Posterior cingulate gyrus (tissue), 11 donors: Measurements from ENCODE around the gene LRP1.
A peak's percentile ranks its signal among the peaks of the same experiment; 100 is the strongest.

Experiments used
- DNase-seq, 10 donors: peaks; one replicate each; pipeline versions ENCODE4 v3.0.0 to v3.0.0-alpha.2; 2020 to 2021; ENCODE audit warnings: mixed read lengths in 3 of 10
- intact Hi-C: fragments of 100-400 bp; cut with DNase I; formaldehyde crosslinking; loops from one replicate; pipeline ENCODE4 v1.15.1; 2023

Gene LRP1

GRCh38 chr12:57150400-57151000 lies 22.2 kb downstream of the LRP1 start:
- DNase-seq = no peak
- intact Hi-C loops = no loop called here

DNA sequence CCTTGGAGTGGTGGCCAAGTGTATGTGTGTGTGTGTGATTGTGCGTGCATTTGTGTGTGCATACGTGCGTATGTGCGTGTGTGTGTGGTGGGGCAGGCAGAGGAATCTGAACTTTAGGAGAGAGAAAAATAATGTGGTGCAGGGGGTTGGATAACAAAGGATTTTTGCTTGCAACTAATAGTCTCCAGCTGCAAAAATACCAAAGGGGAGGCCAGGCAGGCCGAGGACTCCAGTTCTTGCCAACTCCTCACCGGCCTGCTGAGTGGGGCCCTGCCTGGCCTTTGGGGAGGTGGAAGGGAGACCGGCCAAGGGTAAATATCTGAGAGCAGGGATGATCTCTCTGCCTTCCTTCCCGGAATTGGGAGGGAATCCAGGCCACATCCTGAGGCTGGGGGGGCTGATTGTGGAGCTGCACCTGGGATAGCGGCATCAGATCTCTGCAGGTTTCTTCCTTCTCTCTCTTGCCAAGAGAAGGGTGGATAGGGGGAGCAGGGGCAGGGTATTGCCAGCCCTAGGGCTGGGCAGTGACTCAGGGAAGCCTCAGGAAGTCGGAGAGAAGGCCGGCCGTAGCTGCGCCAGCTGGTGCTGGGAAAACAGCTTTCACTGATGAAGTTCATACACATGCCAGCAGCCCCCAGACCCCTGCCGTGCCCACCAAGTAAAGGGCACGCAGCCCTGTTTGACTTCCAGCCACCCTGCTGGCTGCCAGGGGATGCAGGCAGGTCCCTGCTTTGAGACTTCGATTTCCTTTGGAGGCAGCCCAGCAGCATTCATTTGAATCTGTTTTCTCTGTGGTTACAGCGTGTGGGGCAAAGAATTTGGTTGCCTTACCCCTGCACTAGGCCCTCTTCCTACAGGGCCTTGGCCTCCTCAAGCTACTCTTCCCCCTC lies 23.7 kb downstream of the LRP1 start:
- peak in 4 of 10 donors; percentile 62 to 91 (median 84) for DNase-seq

GRCh38 chr12:57152639-57153038 lies 24.4 kb downstream of the LRP1 start:
- intact Hi-C loops = no loop called here
- DNase-seq = no peak

More for the DNA sequence above, 23.7 kb downstream of the LRP1 start:
- intact Hi-C loops = no loop called here

GRCh38 chr12:57153415-57153997 lies 25.2 kb downstream of the LRP1 start:
- intact Hi-C loops = no loop called here
- DNase-seq = no peak

- intact Hi-C loops = no loop called here
- no peak for DNase-seq
Measured at GRCh38 chr12:57154076-57154475, 25.8 kb downstream of the LRP1 start.

GRCh38 chr12:57154804-57155434 lies 26.6 kb downstream of the LRP1 start:
- intact Hi-C loops = no loop called here
- DNase-seq = no peak

DNA sequence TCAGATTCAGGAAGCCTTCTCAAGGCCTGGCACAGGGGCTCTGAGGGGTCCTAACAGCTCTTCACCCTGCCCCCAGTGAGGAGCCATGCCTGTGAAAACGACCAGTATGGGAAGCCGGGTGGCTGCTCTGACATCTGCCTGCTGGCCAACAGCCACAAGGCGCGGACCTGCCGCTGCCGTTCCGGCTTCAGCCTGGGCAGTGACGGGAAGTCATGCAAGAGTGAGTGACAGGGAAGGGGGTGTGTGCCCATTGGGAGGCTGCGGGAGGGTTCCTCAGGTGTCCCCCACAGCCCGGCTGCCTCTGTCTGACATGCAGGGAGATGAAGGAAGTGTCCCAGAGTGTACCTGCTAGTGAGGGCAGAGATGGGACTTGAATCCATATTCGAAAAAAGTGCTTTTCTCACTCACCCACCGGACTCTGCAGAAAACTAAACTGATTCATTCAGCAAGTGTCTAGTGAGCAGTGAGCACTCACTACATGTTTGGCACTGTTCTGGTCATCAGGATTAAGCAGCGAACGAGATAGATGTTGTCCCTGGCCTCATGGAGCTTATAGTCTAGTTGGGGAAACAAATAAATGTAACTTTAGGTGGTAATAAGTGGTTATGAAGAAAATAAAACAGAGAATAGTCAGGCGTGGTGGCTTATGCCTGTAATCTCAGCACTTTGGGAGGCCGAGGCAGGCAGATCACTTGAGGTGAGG lies 28.6 kb downstream of the LRP1 start:
- no peak for DNase-seq
- intact Hi-C loops = no loop called here

GRCh38 chr12:57157588-57158173 lies 29.4 kb downstream of the LRP1 start:
- no peak for DNase-seq

GRCh38 chr12:57158186-57158585 lies 29.9 kb downstream of the LRP1 start:
- no peak for DNase-seq
- intact Hi-C loops = no loop called here

More at GRCh38 chr12:57157588-57158173, 29.4 kb downstream of the LRP1 start:
- intact Hi-C loops = no loop called here

DNA sequence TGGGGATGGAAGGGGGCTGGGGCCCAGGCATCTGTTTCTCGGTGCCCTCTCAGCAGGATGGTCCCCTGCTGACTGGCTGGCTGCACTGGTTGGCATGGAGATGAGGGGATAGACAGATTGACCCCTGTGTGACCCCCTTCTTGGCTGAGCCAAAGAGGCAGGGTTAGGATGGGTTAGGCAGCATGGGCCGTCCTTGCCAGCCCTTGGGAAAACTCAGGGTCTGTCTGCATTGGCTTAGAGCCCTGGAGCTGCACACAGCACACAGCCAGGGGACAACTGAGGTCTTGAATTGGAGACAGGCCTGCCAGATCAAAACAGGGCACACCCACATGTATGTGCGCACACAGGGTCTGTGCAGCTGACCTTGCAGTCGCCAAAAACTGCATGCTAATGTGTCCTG lies 30.4 kb downstream of the LRP1 start:
- intact Hi-C loops = no loop called here
- DNase-seq = no peak

GRCh38 chr12:57159311-57159710 lies 31.0 kb downstream of the LRP1 start:
- intact Hi-C loops = no loop called here
- DNase-seq = no peak

GRCh38 chr12:57160040-57160439 lies 31.8 kb downstream of the LRP1 start:
- no peak for DNase-seq
- intact Hi-C loops = no loop called here

- intact Hi-C loops = no loop called here
- no peak for DNase-seq
Measured at GRCh38 chr12:57160741-57161140, 32.5 kb downstream of the LRP1 start.

GRCh38 chr12:57161491-57161890 lies 33.2 kb downstream of the LRP1 start:
- no peak for DNase-seq
- intact Hi-C loops = no loop called here

DNA sequence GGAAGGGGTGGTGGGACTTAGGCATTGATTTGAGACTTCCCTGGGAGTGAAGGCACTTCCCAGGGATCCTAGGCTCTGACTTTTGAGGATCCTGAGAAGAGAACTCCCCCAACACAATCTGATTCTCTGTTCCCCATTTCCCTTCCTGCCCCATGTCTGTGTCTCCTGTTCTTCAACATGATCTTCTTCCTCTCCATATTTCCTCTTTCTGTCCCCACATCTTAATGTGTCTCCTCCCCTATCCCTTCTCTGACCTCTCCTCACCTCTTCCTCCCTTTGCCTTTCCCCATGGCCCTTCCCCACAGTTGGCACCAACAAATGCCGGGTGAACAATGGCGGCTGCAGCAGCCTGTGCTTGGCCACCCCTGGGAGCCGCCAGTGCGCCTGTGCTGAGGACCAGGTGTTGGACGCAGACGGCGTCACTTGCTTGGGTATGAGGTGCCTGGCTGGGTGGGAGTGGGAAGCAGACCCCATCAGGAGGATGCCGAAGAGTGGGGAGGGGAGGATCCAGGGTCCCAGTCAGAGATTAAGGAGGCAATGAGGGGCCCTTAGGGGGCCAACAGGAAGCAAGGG lies 34.4 kb downstream of the LRP1 start:
- DNase-seq = no peak
- intact Hi-C loops = no loop called here

- intact Hi-C loops = no loop called here
- no peak for DNase-seq
Measured at GRCh38 chr12:57164454-57164853, 36.2 kb downstream of the LRP1 start.

DNA sequence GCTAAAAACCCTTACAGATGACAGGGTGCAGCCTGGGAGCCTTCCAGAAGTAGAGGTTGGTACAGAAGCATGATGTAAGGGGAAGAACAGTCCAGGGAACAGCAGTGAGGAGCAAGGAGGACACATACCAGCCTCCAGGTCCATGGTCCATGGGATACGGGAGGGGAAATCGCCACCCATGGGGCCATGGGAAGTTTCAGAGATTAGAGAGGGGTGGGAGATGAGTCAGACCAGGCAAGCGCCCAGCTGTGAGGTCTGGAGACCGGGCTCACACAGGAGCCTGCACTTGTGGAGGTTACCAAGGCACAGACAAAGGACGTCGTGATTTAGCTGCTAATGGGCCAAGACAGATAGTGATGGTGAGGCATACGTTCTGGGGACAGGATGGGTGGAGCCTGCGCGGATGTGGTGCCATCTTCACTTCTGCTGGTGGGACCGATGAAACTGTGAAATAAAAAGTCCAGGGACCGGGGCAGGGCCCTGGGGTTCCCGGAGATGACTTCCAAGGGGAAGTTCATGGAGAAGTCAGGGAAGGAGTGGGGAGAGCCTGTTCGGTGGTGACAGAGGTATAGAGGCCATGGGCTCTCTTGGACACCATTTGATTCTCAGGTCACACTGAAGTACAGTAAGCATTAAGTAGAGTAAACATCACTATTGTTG lies 36.8 kb downstream of the LRP1 start:
- DNase-seq = no peak
- intact Hi-C loops = no loop called here

GRCh38 chr12:57165741-57166140 lies 37.5 kb downstream of the LRP1 start:
- intact Hi-C loops = no loop called here
- DNase-seq = no peak

- intact Hi-C loops = no loop called here
Measured at GRCh38 chr12:57166971-57167371, 38.7 kb downstream of the LRP1 start.

More at GRCh38 chr12:57166971-57167371, 38.7 kb downstream of the LRP1 start:
- peak in 1 of 10 donors; percentile 72 for DNase-seq
